Measurements from ENCODE around the gene PRKAR1B. TPM values are rescaled to one million over a fixed set of nuclear protein-coding genes. Genes with fewer than 3 reads are reported as not detected.
"Not testable (repeated sequence)": the region's sequence is repeated elsewhere in the genome, so short reads cannot be mapped to it uniquely, and the experiment has no call there.

PRKAR1B gene
- total and polyA plus RNA-seq, 7 donors, result 9.5 to 26.6 (median 11.4) TPM

- no peaks in the 10 kb centered on the region for H3K27me3 ChIP-seq
- peak; percentile 48 for DNase-seq
- TF ChIP-seq POLR2AphosphoS5 (IDR thresholded peaks at IDR 0.05) (no peak), EP300 (IDR thresholded peaks at IDR 0.05) (no peak), POLR2A (IDR thresholded peaks at IDR 0.05) (no peak), CTCF (IDR thresholded peaks at IDR 0.05) (no peak)
- H3K27ac ChIP-seq, result no peak overlapping the region
- H3K9me3 ChIP-seq, result no peaks in the 10 kb centered on the region
- H3K4me3 ChIP-seq, result no peak overlapping the region
- 87 to 94% methylated on average over 12 of the region's 12 CpGs for WGBS, 2 donors
- intact Hi-C loops (cut with DNase I), result no loop called here
- peaks cover 0 to 38% (median 2%) of the 10 kb centered on the region in 4 donors for H3K36me3 ChIP-seq
- H3K4me1 ChIP-seq, result no peaks in the 10 kb centered on the region
Measured at GRCh38 chr7:747186-747585, 20.1 kb upstream of the PRKAR1B start.

- peak; percentile 48 for DNase-seq
- TF ChIP-seq POLR2AphosphoS5 (IDR thresholded peaks at IDR 0.05) (no peak), CTCF (IDR thresholded peaks at IDR 0.05) (no peak), EP300 (IDR thresholded peaks at IDR 0.05) (no peak)
- 96% methylated on average over 40 of the region's 40 CpGs for whole genome bisulfite sequencing, 2 donors
- Histone ChIP-seq H3K36me3 (peaks cover 0 to 41% (median 3%) of the 10 kb centered on the region in 4 donors), H3K9me3 (no peaks in the 10 kb centered on the region), H3K27ac (no peak overlapping the region), H3K27me3 (no peaks in the 10 kb centered on the region), H3K4me1 (no peaks in the 10 kb centered on the region), H3K4me3 (no peak overlapping the region)
- intact Hi-C loops (cut with DNase I), result no loop called here
Measured at GRCh38 chr7:746155-747061, 19.3 kb upstream of the PRKAR1B start.

- intact Hi-C loops (cut with DNase I), result no loop called here
- H3K27me3 ChIP-seq, result no peaks in the 10 kb centered on the region
- TF ChIP-seq POLR2A (IDR thresholded peaks at IDR 0.05), result no peak
- TF ChIP-seq CTCF (IDR thresholded peaks at IDR 0.05), result no peak
- TF ChIP-seq EP300 (IDR thresholded peaks at IDR 0.05), result no peak
- TF ChIP-seq POLR2AphosphoS5 (IDR thresholded peaks at IDR 0.05), result no peak
- DNase-seq, result peak; percentile 50
- 97% methylated on average over 23 of the region's 23 CpGs for WGBS, 2 donors
- no peaks in the 10 kb centered on the region for H3K4me1 ChIP-seq
- no peak overlapping the region for H3K4me3 ChIP-seq
- no peak overlapping the region for H3K27ac ChIP-seq
- no peaks in the 10 kb centered on the region for H3K9me3 ChIP-seq
- peaks cover 3 to 41% (median 10%) of the 10 kb centered on the region in 4 donors for H3K36me3 ChIP-seq
Measured at GRCh38 chr7:745431-746154, 18.5 kb upstream of the PRKAR1B start.

GRCh38 chr7:744854-745430 is 17.9 kb upstream of the PRKAR1B start:
- no peaks in the 10 kb centered on the region for H3K4me1 ChIP-seq
- DNase-seq, result peak; percentile 40
- H3K27me3 ChIP-seq, result no peaks in the 10 kb centered on the region
- 98% methylated on average over 20 of the region's 20 CpGs for WGBS, 2 donors
- no peak overlapping the region for H3K4me3 ChIP-seq
- TF ChIP-seq POLR2AphosphoS5 (IDR thresholded peaks at IDR 0.05) (no peak), EP300 (IDR thresholded peaks at IDR 0.05) (no peak), POLR2A (IDR thresholded peaks at IDR 0.05) (no peak), CTCF (IDR thresholded peaks at IDR 0.05) (no peak)
- H3K9me3 ChIP-seq, result no peaks in the 10 kb centered on the region
- no peak overlapping the region for H3K27ac ChIP-seq
- intact Hi-C loops (cut with DNase I), result no loop called here
- H3K36me3 ChIP-seq, result peaks cover 8 to 41% (median 17%) of the 10 kb centered on the region in 4 donors

- intact Hi-C loops (cut with DNase I); H3K27ac ChIP-seq; H3K9me3 ChIP-seq; H3K4me3 ChIP-seq; H3K27me3 ChIP-seq; H3K4me1 ChIP-seq: not testable (repeated sequence)
- H3K36me3 ChIP-seq, result peaks cover 8 to 43% (median 21%) of the 10 kb centered on the region in 4 donors
- 88 to 97% methylated on average over 5 of the region's 5 CpGs for WGBS, 2 donors
- DNase-seq, result peak; percentile 6
Measured at GRCh38 chr7:744128-744520, 17.0 kb upstream of the PRKAR1B start.

- H3K9me3 ChIP-seq; H3K27me3 ChIP-seq; intact Hi-C loops (cut with DNase I); H3K27ac ChIP-seq; H3K4me1 ChIP-seq; H3K4me3 ChIP-seq: not testable (repeated sequence)
- 78 to 92% methylated on average over 14 of the region's 14 CpGs for WGBS, 2 donors
- peaks cover 8 to 43% (median 21%) of the 10 kb centered on the region in 4 donors for H3K36me3 ChIP-seq
- DNase-seq, result peak; percentile 29
Measured at GRCh38 chr7:743341-744127, 16.5 kb upstream of the PRKAR1B start.

Data from sigmoid colon (tissue), 7 donors.